ENCODE data around the gene IQCK.
A peak's percentile ranks its signal among the peaks of the same experiment; 100 is the strongest.

The IQCK gene

DNA sequence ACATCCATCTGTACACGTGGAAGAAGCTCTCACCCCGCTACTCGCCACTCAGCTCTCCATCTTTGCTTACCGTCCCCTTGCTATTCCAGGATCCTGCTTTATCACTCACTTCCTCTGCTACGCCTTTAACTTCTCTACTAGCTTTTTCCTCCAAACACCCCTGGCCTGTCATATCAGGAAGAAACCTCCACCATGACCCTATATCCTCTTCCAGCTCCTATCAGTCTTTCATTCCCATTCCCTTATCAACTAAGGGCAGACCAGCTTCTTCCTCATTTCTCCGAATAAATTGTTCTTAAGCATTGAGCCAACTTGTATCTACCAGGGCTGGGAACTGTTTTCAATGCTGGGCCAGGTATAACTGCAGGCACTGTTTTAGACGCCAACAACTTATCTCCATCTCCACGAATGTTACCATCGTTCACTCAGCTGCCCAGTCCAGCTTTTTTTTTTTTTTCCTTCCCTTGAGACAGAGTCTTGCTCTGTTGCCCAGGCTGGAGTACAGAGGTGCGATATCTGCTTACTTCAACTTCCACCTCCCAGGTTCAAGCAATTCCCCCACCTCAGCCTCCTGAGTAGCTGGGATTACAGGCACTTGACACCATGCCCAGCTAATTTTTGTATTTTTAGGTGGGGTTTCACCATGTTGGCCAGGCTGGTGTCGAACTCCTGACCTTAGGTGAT lies 4.3 kb downstream of the IQCK start:
- no peak for DNase-seq

DNA sequence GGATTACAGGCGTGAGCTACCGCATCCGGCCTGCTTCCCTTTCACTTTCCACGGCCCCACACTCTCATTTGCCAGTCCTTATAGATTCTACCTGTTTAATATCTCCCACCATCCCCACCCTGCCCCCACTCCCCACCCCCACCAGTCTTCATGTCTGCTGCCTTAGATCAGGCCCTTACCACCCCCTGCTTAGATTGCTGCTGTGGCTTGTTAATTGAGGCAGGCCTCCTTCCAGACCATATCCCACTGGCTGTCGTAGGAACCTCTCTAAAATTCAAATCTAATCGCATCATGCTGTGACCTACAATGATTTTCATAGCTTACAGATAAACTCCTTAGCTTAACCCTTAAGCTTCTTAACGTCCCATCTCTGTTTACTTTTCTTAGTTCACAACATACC lies 4.9 kb downstream of the IQCK start:
- no peak for DNase-seq

DNA sequence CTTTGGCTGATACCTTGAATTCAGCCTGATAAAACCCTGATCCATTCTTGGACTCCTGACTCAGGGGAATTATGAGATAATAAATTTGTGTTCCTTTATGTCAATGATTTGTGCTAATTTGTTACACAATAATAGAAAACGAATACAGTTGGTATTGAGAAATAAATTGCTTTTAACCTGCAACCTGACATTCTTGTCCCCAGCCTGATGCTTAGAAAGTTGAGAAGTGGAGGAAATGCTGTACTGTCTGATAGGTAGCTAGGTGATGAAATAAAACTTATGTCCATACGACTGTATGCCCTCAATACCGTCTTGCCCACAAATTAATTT lies 10.5 kb downstream of the IQCK start:
- no peak for DNase-seq

DNA sequence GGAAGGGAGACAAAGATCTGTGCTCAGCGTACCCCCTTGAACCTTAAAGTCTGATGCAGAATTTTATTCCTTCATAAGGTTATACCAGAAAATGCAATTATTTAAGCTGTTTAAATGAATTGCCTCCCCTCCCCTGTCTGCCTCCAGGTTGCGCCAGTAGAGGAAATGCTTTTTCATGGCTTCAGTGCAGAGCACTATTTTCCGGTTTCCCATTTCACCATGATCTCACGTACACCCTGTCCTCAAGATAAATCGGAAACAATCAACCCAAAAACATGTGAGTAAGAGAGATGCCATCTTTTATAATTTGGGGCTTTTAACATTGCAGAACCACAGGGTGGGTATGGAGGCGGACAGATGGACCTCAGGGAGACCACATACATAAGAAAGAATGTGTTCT lies 15.5 kb downstream of the IQCK start:
- DNase-seq: no peak

DNA sequence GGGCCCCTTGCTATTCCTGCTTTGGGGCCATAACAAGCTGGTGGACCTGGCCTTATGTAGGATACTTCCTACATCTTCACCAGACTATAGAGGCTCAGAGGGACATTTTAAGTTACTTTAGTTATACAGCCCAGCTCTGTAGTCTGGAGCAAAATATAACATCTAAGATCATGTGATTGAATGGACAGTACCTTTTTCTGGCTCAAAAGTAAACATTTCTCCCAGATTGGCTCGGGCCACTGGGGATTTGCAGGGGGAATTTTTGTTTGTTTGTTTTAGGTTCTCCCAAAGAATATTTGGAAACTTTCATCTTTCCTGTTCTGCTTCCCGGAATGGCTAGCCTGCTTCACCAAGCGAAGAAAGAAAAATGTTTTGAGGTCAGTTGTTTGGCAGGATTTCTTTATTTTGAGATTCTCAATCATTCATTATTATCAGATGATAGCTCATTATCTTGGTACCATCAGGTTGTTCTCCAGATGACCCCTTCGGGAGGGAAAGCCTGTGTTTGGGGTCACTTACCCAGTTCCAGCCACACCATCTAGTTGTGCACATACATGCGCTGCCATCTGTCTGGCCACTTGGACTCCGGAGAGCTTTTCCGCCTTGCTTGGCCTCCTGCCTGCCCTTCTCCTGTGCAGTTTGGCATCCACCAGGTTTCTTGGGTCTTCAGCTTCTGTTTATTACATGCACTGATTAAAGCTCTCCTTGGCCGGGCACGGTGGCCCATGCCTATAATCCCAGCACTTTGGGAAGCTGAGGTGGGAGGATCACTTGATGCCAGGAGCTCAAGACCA lies 17.2 kb downstream of the IQCK start:
- peak in 1 of 2 experiments; percentile 67 for DNase-seq

DNA sequence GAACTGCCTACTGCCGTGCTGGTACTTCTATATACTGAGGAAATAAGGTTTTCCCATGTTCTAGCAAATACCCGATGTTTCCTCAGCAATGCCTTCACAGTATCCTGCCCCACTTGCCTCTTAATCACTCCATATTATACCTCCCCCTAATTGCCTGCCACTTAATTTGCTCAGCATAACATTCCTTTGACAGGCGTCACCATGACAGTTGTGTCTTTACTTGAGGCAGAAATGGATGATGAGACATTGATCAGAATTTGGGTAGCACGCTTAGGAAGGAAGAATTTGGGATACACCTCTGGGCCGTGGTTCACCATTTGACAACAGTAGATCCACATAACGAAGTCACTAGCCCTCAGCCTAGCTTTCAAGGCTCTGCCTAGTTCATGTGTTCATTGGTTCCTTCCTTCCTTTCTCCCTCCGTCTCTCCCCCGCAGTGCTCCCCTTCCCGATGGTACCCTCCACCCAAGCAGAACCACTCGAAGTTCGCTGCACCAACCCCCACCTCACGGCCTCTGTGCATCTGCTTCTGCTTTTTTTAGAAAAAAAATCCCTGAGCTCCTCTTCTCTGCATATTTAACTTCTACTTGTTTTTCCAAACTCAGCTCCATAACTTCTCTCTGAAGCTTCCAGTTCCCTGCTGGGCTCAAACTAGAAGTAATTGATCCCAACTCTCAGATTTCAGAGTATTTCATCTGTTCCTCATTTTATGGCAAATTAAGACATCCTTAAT lies 19.4 kb downstream of the IQCK start:
- no peak for DNase-seq

DNA sequence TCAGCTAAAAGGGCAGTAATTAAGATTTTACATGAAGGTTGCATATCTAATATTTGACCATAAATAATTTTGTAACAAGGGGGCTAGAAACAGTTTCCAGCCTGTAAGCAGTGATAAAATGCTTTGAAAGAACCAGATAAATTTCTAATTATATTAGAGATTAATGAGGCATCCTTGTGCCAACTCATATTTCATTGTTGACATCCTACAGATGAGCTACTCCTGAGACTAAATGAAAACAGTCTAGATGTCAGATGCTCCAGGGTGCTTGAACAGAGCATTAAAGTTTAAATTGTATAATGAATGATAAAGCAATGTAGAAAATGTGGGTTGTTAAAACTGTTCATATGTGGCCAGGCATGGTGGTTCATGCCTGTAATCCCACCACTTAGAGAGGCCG lies 23.3 kb downstream of the IQCK start:
- no peak for DNase-seq

DNA sequence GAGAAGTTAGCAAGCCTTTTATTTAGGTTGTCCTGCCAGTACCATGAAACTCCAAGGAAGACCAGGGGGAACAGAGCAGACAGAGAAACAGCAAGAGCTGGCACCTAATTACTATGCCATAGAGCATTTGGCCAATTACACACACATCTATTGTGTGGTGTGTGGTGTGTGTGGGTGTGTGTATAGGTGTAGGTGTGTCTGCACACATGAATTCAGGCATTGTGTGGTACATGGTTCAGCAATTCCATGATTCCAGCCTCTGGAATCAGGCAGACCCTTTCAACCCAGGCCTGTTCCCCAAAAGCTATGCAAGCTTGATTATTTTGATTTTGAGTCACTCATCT lies 25.7 kb downstream of the IQCK start:
- DNase-seq: no peak

DNA sequence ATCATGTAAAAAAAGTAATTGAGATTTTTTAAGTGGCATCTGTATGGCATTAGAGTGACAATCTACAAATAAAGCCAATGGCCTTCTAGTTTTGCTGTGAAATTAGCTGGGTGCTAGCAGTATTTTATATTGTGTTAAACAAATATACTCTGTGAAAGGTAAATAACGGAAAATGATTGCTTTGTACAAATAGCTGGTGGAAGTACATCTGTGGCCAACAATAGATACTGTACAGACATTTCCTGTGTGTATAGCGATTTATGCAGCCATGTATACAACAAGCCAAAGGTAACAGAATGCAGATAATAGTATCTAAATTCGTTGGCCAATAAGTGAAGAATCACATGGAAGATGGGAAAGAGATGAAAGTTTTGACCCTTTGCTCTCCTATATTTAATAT lies 26.6 kb downstream of the IQCK start:
- DNase-seq: no peak

DNA sequence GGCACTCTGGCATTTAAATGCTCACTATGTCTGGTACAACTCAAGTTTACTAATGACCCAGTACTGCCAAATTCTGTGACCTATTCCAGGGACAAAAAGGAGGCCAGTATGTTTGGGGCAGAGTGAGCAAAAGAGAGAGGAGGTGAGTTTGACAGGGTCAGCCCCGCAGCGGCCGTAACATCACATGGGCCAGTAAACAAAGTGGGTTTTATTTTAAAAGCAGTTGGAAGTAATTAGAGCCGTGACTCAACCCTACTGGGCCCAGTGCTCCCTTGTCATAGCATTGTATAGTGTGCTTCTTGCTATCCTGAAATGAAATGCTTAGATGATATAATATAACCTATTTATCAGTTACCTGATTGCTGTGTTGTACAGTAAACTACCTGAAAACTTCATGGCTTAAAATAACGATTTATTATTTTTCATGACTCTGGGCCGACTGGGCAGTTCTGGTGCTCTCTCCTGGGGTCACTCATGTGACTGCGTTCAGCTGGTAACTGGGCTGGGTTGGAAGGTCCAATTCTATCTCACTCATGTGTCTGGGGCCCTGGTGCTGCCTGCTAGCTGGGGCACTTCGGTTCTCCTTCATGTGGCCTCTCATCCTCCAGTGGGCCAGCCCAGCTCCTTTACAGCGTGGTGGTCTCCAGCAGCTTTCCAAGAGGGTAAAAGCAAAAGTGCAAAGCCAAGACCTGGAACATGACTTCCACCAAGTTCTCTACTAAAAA lies 27.4 kb downstream of the IQCK start:
- DNase-seq: no peak

DNA sequence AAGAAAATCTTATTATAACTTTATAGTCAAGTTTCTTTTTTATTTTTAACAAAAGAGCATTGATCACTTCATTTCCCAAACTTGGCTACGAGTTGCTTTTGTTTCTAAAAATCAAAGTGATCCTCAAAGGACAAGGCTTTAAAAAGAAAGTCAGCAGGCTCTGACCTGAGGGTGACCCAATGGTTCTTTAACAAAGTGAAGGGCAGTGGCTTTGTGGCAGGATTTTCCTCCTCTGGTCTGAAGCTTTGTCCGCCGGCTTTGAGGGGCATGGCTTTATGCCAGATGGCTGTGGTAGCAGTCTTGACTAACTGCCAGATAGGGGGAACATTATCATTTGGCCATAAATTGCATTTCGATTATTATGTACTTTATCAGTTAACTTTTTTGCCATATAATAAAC lies 28.5 kb downstream of the IQCK start:
- DNase-seq: no peak

DNA sequence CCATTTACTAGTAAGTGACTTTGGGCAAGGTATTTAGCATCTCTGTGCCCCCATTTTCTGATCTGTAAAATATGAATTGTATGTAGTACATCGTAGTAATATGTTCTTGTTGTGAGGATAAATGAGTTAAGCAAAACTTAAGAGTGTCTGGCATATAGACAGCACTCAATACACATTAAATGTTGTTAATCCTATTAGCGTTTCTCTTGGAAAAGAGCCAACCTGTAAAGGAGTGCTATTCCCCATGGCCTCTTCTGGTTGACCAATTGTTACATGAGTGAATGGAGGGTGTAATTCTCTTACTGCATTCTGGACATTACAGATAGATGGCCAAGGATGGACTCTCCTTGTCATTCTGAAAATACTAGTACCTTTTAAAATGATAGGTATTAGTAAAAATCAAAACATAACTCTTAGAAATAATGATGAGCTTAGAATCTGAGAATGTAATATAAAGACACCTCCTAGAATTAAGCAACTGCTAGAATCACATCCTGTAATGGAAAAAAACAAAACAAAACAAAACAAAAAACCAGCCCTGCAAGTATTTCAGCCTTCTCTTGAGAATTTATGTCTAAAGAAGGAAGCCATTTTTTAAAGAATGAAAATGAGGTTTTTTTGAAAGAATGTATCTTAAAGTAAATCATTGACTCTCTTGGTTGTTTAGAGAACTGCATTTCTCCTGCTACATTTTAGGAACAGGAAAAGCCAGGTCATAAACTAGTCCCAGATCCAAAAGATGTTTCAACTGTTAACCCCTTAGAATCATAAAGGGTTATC lies 30.5 kb downstream of the IQCK start:
- DNase-seq: peak in 1 of 2 experiments; percentile 19

DNA sequence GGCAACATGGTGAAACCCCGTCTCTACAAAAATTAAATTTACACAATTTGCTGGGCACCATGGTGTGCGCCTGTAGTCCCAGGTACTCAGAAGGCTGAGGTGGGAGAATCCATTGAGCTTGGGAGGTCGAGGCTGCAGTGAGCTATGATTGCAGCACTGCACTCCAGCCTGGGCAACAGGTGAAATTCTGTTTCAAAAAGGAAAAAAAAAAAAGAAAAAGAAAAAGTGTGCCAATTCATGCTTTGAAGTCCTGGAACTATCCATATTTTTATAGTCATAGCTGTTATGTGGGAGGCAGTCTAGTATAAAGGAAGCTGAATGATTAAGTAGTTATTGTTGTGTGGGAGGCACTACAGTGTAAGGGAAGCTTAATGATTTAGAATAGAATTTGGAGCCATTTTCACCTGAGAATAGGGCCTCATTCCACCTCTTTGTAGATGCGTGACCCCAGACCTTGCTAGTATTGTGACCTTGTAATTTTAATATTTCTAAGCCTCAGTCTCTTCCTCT lies 31.6 kb downstream of the IQCK start:
- no peak for DNase-seq

DNA sequence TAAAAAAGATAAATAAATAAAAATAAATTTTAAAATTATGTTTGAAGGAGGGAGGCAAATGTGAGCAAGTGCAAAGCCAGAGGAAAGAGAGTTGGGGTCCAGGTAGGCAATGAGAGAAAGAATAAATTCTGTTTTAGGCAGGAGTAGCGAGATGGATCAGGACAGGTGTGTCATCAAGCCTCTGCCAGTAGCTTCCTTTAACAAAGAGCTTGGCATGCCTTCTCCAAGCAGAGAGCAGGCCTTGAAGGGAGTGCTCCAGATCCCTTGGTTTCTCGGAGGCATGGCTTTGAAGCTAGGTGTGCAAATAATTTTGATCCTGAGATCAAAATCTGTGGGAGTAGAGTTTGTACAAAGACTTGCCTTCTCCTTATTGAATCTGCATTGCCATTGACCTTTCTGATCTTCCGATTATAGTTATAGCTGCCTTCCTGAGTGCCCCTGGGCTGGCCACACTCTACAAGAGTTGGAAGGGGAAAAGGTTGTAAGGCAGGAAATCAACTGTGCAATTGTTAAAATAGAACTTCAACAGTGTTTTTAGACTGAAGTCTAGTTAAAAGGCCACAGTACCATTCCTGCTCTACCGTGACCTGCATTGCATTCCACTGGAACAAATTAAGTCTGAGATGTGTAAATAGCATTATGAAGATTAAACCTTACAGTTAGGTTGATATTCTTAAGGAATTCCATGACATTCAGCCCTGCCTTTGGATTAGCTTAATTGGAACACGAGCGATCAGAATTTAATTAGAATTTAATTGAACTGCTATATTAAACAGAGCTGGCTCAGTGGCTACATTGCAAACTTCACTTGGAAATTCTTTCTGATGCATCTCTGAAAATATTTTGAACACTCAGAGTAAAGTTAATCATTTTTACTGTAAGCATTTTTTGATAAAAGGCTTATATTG lies 33.7 kb downstream of the IQCK start:
- no peak for DNase-seq

DNA sequence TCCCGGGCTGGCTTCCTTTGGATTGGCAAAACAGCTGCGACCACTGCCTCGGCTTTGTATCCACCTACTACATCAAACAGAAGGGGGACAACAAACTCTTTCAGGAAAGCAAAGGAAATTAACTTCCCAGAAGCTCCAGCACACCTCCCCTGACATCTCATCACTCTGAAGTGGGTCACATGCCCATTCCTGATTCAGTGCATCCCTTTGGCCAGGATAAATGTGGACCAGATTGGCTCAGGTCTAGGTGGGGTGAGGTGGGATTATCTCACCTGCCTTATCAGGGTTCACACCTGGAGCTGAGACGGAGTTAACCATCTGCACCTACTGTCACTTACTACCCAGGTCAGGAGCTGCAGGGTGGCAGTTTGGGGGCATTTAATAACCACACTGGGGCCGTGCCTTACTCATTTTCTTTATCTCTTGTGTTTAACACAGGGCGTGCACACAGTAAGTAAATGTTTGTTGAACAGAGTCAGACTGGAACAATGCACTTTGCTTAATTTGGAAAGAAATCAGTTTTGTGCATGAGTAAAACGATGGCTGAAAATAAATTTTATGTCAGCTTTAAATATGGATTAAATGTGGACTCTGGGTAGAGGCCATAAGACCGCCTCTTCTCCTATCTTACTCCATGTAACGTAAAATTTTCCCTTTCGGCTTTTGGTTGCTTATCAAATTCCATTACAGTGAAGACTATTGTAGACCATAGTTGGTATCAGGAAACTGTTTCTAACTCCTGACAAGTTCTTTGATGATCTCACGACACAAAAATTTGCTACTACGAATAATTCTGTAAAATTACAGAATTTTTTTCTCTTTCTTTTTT lies 36.0 kb downstream of the IQCK start:
- DNase-seq: no peak

DNA sequence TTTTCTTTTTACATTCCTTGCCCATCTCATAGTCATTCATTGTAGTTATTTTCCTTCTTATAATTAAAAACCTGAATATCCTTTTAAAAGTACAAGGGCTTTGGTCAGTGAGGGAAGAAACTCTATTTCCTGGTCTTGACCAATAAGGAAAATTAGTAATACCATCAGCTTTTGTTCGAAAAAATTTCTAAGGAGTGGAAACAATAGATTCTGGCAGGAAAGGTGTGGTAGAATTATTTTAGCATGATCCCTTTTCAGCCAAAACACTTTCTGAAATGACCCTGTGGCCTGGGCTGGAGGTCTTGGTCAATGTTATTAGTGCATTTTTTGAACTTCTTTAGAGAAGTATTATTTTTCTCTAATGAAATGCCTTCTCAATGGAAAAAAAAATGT lies 36.6 kb downstream of the IQCK start:
- no peak for DNase-seq

DNA sequence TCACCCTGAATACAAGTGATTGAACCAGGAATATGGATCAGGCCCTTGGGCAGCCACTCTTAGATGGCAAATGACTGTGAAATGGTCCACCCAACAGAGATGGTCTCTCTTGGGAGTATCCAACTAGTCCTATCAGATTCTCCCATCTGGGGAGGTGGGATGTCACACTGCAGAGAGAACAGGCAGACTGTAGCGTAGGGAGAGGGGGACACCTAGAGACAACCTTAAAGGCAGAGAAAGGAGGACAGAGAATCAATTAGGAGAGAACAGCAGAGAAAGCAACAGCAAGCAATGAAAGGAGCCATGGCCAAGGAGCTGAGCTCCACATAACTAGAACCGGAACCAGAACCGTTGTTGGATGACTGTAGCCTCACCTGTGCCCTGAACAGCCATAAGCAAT lies 37.2 kb downstream of the IQCK start:
- DNase-seq: no peak

DNA sequence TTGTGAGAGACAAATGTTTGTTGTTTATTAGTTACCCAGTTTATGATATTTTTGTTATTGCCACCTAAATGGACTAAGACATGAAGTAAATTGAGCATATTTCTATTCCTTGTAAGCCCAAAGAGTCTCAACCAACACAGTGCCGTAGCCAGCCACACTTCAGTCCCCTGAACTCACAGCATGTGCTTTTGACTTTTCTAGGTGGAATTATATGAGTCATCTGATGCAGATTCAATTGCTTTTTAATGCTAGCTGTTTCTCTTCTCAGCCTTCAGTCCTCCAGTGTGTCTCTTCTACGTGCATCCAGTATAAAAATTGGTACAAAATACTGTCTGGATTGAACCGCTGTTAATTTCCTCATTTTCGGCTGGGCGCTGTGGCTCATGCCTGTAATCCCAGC lies 39.0 kb downstream of the IQCK start:
- DNase-seq: no peak

DNA sequence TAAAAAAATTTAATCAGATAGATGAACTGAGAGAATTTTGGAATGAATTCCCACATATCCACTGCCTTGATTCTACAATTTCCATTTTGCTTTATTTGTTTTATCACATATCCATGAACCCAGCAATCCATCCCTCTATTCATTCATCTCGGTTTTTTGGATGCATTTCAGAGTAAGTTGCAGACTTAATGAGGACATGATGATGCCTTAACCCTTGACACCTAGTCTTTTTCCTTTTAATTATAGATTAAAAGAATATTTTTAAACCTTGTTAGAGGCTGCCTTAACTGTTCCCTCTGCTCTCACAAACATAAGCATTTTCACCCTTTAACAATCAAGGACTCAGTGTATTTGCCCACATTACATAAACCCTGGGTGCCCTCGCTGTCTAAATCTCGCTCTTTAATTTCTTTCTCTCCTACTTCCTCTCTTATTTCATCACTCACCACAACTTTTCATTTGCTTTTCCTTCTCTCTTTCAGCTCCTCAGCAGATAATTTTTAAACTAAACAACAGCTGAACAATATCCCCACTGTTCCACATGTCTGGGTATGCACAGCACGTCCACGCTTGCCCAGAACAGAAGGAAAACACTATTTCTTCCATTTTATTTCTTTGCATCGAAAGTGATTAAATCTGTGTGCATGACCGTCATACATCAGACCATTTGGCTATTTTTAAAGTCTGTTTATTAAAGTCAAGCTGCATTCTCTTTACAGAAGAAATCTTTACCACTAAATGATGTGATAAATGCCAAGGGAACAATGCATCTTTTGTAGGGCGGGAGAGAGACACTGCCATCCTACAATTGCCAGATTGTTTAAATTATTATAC lies 39.9 kb downstream of the IQCK start:
- no peak for DNase-seq

Data from NCI-H446 (cell line).